GM18526 (cell line): ENCODE results near the gene TMEM107.

ENCODE experiments used
- POLR2A ChIP-seq: IDR thresholded peaks from 3 replicates; pipeline ENCODE4 v1.6.1; 2011; ENCODE audit not compliant: insufficient read length; ENCODE audit errors: extremely low read depth

TMEM107 gene

GRCh38 chr17:8123695-8124349 is 52.4 kb downstream of the TMEM107 start, which contains the start of gene HES7:
Gene HES7 (minus strand): TSS chr17:8124106. CDS start chr17:8124084, 22 bp downstream.
- no peak for TF ChIP-seq POLR2A

GRCh38 chr17:8122924-8123694 is 53.1 kb downstream of the TMEM107 start:
- no peak for TF ChIP-seq POLR2A
